HEK293T (cell line): ENCODE results near the gene FOXG1.

ENCODE experiments used
- FOXA1 ChIP-seq: fragments of 450-650 bp; IDR thresholded peaks from 2 replicates; pipeline ENCODE4 v1.6.1; 2016; ENCODE audit warnings: mild to moderate bottlenecking
- FOXM1 ChIP-seq: fragments of 450-650 bp; IDR thresholded peaks from 2 replicates; pipeline ENCODE4 v1.6.1; 2017; ENCODE audit warnings: mild to moderate bottlenecking, borderline replicate concordance
- NFRKB ChIP-seq: fragments of 450-650 bp; IDR thresholded peaks from 2 replicates; pipeline ENCODE4 v1.6.1; 2016; ENCODE audit warnings: mild to moderate bottlenecking, moderate library complexity
- SP1 ChIP-seq: fragments of 450-650 bp; IDR thresholded peaks from 2 replicates; pipeline ENCODE4 v1.6.1; 2017
- SUZ12 ChIP-seq: fragments of 450-650 bp; IDR thresholded peaks from 2 replicates; pipeline ENCODE4 v1.6.1; 2016; ENCODE audit warnings: mild to moderate bottlenecking
- TARDBP ChIP-seq: fragments of 450-650 bp; IDR thresholded peaks from 2 replicates; pipeline ENCODE4 v1.6.1; 2016

DNA sequence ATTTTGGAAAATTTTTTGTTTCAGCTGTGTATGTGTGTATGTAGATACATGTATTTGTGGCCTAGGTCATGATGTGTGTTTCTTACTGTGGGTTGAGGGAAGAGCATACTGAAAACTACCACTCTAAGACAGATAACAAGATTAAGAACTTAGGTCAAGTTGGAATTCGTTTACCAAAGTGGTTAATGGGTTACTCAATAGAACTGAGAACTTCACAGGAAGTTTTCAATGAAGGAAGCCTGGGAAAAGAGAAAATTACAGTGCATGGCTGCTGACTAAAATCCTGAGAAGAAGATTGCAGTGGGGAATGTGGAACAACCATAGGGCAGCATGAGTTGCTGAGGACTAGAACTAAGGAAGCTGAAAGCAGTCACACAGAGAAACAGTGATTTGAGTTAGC, 21.4 kb upstream of the FOXG1 start:
- no peak for TF ChIP-seq SUZ12
- TF ChIP-seq FOXM1: no peak
- no peak for TF ChIP-seq SP1
- no peak for TF ChIP-seq FOXA1
- no peak for TF ChIP-seq NFRKB
- TF ChIP-seq TARDBP: no peak
